GM18909 (cell line): ENCODE results near the gene STX2.
"Not testable (repeated sequence)": the region's sequence is repeated elsewhere in the genome, so short reads cannot be mapped to it uniquely, and the experiment has no call there.

ENCODE experiments used
- ATAC-seq: cut with Tn5 transposase; IDR thresholded peaks from one replicate; pipeline ENCODE4 v1.9.1; 2021; ENCODE audit warnings: mild to moderate bottlenecking; ENCODE audit not compliant: unreplicated experiment, poor library complexity

Gene STX2

DNA sequence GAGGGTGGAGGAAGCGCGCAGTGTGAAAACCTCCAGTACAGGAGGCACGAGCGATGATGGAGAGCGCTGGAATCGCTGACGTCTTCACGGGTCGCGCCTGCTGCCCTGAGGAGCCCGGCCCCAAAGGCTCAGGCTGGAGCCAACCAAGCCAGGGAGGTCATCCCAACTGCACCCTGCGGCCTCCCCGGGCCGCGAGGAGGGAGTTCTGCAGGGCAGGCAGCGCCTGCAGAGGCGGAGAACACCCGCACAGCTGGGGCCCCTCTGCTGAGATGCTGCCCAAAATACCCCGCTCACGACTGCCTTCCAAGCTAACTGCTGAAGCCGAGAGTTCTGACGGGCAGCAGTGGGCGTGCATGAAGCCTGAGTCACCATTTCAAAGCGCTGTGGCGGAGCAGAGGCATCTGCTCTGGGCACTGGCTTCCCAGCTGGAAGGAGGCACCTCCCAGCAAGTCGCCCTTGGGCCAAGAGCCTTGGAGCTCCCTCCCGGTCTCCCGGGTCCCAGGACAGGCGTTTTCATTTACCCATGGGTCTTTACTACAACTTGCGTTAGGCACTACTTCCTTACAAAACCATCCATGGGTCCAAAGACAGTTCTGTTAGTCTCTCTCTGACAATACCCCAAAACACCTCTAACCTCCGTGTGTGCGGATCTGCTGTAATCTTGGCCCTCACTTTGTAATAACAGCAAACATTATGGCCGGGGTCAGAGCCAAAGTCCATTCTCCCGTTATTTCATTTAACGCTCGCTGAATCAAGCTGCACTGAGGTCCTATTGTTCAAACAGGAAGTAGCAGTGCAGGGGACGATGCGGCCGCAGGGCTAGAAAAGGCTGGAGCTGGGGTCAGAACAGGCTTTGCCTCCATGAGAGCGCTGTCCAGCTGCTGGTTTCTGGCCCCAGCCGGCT, 62.8 kb downstream of the STX2 start:
- peak; percentile 50 for ATAC-seq

- no peak for ATAC-seq
Observed at GRCh38 chr12:130770413-130771028, 68.5 kb downstream of the STX2 start.

DNA sequence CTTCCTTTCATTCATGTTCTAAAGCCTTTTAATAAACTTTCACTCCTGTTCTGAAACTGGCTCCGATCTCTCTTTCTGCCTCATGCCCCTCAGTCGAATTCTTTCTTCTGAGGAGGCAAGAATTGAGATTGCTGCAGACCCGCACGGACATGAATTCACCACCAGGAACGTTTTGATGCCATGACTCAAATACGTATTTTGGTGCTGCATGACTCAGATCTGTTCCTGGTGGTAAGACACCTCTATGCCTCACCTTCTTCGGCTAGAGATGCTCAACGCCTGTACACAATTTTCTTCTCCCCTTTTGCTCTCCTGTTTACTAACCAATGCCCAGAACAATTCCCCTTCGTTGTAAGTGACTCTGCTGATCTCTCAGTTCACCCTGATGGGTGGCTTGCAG, 70.9 kb downstream of the STX2 start:
- no peak for ATAC-seq

DNA sequence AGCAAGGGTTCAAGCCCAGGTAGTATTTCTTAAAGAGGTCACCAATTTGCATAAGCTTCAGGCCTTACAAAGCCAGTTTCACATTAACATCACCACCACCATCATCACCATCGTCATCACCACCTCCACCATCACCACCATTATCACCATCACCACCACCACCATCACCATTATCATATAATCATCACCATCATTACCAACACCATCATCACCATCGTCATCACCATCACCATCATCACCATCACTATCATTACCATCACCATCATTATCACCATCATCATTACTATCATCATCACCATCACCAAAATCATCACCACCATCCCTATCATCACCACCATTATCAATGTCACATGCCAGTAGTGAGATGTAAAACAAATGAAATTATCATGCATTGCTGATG, 72.6 kb downstream of the STX2 start:
- no peak for ATAC-seq

DNA sequence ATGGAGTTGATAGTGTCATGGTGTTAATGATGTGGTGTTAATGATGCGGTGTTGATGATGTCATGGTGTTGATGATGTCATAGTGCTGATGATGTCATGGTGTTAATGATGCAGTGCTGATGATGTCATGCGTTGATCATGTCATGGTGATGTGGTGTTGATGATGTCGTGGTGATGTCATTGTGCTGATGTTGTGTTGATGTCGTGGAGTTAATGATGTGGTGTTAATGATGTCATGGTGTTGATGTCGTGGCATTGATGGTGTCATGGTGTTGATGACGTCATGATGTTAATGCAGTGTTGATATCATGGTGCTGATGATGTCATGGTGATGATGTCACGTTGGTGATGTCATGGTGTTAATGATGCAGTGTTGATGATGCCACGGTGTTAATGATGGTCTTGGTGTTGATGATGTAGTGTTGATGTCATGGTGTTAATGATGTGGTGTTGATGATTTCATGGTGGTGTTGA, 73.8 kb downstream of the STX2 start:
- ATAC-seq, result no peak

GRCh38 chr12:130764475-130765185, 74.4 kb downstream of the STX2 start:
- no peak for ATAC-seq

DNA sequence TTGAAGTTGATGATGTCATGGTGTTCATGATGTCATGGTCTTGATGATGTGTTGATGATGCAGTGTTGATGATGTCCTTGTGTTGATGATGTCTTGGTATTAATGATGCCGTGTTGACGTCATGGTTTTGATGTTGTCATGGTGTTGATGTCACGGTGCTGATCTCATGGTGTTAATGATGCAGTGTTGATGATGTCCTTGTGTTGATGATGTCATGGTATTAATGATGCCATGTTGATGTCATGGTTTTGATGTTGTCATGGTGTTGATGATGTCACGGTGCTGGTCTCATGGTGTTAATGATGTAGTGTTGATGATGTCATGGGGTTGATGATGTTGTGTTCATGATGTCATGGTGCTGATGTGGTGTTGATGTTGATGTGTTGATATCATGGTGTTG, 75.0 kb downstream of the STX2 start:
- no peak for ATAC-seq

DNA sequence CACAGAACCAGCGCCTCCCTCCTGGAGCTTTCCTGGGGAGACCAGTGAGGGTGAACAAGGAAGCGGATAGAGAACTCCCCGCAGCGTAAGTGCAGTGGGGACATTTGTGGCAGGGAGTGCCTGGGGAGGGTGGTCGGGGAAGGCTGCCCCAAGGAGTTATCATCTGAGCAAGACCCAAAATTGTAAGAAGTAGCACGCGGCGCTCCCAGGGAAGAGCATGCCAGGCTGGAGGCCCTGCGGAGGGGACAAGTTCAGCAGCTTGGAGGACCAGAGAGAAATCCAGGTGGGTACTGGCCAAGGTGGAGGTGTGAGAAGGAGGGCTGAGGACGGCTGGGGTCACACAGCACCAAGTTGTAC, 76.8 kb downstream of the STX2 start:
- ATAC-seq, result no peak

GRCh38 chr12:130761537-130762318, 77.3 kb downstream of the STX2 start:
- peak; percentile 56 for ATAC-seq

DNA sequence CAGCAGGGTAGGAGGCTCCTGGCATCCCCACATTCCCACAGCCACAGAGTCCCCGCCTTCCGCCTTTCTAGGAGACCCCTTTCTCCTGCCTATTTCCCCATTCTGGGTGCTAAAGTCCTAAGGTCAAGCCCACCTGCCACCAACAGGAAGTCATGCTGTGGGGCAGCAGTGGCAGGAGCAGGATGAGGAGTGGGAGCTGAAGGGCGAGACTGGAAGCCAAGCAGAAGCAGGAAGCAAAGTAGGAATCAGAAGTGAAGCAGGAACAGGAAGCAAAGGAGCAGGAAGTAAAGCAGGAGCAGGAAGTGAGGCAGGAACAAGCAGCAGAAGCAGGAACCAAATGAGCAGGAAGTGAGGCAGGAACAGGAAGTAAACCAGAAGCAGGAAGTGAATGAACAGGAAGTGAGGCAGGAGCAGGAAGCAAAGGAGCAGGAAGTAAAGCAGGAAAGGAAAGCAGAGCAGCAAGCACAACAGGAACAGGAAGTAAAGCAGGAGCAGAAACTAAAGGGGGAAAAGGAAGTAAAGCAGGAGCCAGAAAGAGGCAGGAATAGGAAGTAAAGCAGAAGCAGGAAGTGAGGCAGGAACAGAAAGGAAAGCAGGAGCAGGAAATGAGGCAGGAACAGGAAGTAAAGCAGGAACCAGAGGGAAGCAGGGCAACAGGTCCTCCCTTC, 84.7 kb downstream of the STX2 start:
- ATAC-seq, result no peak

- ATAC-seq, result no peak
Observed at GRCh38 chr12:130752692-130753230, 86.3 kb downstream of the STX2 start.

- not testable (repeated sequence) for ATAC-seq
Observed at GRCh38 chr12:130752037-130752436, 87.0 kb downstream of the STX2 start.

GRCh38 chr12:130748786-130749185, 90.3 kb downstream of the STX2 start:
- ATAC-seq, result no peak

GRCh38 chr12:130747867-130748740, 90.9 kb downstream of the STX2 start:
- peak; percentile 88 for ATAC-seq

DNA sequence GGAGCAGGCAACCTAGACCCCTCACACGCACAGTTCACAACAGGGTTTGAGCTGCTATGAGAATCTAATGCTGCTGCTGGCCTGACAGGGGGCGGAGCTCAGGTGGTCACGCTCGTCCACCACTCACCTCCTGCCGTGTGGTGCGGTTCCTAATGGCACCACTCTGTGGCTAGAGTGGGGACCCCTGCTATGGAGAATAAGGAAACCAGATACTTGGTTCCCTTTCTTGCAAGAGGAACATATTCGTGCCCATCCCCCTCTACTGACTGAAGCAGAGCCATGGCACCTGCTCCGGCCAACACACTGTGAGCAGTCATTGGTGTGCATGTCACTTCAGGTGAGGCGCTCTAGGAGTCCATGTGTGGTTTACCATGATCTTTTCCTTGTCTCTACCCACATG, 92.5 kb downstream of the STX2 start:
- ATAC-seq, result no peak

- ATAC-seq, result no peak
Observed at GRCh38 chr12:130745921-130746320, 93.1 kb downstream of the STX2 start.

DNA sequence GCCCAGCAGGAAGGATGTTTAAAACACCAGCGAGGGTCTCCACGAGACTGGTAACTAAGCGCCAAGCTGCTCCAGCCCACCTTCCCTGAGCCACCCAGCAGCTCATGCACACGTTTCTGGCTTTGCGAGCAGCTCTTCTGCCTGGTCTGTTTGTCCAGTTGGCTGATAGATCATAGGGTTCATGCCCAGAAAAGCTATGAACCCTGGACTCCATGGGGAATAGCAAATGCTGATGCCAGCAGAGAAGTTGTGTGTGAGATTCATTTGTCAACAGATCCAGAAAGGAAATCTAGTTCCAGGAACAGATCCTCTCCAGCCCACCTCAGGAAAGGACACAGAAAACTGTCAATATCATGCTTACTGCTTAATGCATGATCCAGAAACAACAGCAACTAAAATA, 94.8 kb downstream of the STX2 start:
- ATAC-seq, result no peak

- ATAC-seq, result no peak
Observed at GRCh38 chr12:130743606-130744005, 95.4 kb downstream of the STX2 start.

- no peak for ATAC-seq
Observed at GRCh38 chr12:130743176-130743575, 95.9 kb downstream of the STX2 start.
